Prostate gland (tissue), 2 donors: ENCODE data around the gene NOC2L. TPM values are rescaled to one million over a fixed set of nuclear protein-coding genes. Genes with fewer than 3 reads are reported as not detected.

ENCODE experiments used
- DNase-seq: peaks from one replicate; pipeline ENCODE4 v3.0.0-alpha.2; 2019; ENCODE audit warnings: low spot score
- H3K27ac ChIP-seq, 2 donors: fragments of 200-600 bp; sonication (generic); 2 replicates each; pipeline ENCODE4 v1.5.1; 2017 to 2019
- H3K27me3 ChIP-seq: fragments of 200-600 bp; sonication (generic); replicated peaks from 2 replicates; pipeline ENCODE4 v1.5.1; 2019; ENCODE audit not compliant: insufficient read depth
- H3K36me3 ChIP-seq, 2 donors: fragments of 200-600 bp; sonication (generic); 1 replicate in 1 of 2; 2 replicates in 1 of 2; pipeline versions ENCODE4 v1.5.1 to v1.8.1; 2017 to 2019
- H3K4me1 ChIP-seq: fragments of 200-600 bp; sonication (generic); replicated peaks from 2 replicates; pipeline ENCODE4 v1.5.1; 2019
- H3K4me3 ChIP-seq, 2 donors: fragments of 200-600 bp; sonication (generic); 2 replicates each; pipeline ENCODE4 v1.5.1; 2017 to 2019
- H3K9me3 ChIP-seq: fragments of 200-600 bp; sonication (generic); 2 replicates; pipeline ENCODE4 v1.5.1; 2017
- POLR2A ChIP-seq: fragments of 450-650 bp; IDR thresholded peaks from one replicate; pipeline ENCODE4 v1.6.1; 2016; ENCODE audit warnings: antibody characterized with exemption, mild to moderate bottlenecking
- POLR2AphosphoS5 ChIP-seq: sonication (generic); formaldehyde crosslinking; IDR thresholded peaks from one replicate; pipeline ENCODE4 v1.6.1; 2017; ENCODE audit warnings: antibody characterized with exemption
- WGBS: methylation state at CpG from one replicate; pipeline ENCODE4 v1.1.5; 2018; 5-methylcytosine and 5-hydroxymethylcytosine counted together
- intact Hi-C: fragments of 100-400 bp; cut with DNase I; formaldehyde crosslinking; loops from one replicate; pipeline ENCODE4 v1.14.2; 2022
- total RNA-seq, 2 donors: library from RNA; depleted of rRNA; stranded (reverse); fragments of >200 nt; gene quantifications; one replicate each; pipeline ENCODE4 v1.1.0, GENCODE V29; 2016
- TF ChIP-seq, protein P1 (sequence below), 4 experiments: fragments of 200-600 bp in 2 of 4; fragments of 450-650 bp in 2 of 4; sonication (generic) in 2 of 4; IDR thresholded peaks; 1 replicate in 3 of 4; 2 replicates in 1 of 4; pipeline ENCODE4 v1.5.1; 2016 to 2019; ENCODE audit warnings: antibody characterized with exemption in 4 of 4, mild to moderate bottlenecking in 2 of 4, moderate library complexity in 2 of 4

The NOC2L gene
- total RNA-seq, 2 donors from 2014 or later: 43.2 to 65.5 TPM

- WGBS: 89% methylated on average over 17 of the region's 17 CpGs
- DNase-seq: no peak
- TF ChIP-seq POLR2AphosphoS5 (no peak), POLR2A (no peak)
- TF ChIP-seq, protein P1, sequence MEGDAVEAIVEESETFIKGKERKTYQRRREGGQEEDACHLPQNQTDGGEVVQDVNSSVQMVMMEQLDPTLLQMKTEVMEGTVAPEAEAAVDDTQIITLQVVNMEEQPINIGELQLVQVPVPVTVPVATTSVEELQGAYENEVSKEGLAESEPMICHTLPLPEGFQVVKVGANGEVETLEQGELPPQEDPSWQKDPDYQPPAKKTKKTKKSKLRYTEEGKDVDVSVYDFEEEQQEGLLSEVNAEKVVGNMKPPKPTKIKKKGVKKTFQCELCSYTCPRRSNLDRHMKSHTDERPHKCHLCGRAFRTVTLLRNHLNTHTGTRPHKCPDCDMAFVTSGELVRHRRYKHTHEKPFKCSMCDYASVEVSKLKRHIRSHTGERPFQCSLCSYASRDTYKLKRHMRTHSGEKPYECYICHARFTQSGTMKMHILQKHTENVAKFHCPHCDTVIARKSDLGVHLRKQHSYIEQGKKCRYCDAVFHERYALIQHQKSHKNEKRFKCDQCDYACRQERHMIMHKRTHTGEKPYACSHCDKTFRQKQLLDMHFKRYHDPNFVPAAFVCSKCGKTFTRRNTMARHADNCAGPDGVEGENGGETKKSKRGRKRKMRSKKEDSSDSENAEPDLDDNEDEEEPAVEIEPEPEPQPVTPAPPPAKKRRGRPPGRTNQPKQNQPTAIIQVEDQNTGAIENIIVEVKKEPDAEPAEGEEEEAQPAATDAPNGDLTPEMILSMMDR (IDR thresholded peaks at IDR 0.05): no peak
- no peaks in the 10 kb centered on the region for H3K4me1 ChIP-seq
- no peak overlapping the region for H3K4me3 ChIP-seq
- intact Hi-C loops: loop anchor here (5.0 kb wide), 1 partner anchor 59 kb away; the partner anchor contains the start of gene PLEKHN1
- H3K27me3 ChIP-seq: peaks cover 12% of the 10 kb centered on the region
- H3K27ac ChIP-seq: no peak overlapping the region
- H3K36me3 ChIP-seq: no peaks in the 10 kb centered on the region
- H3K9me3 ChIP-seq: no peaks in the 10 kb centered on the region
These were observed 51.2 kb downstream of the NOC2L start for GRCh38 chr1:907611-908451.

GRCh38 chr1:906600-907420, 52.2 kb downstream of the NOC2L start:
- no peak overlapping the region for H3K4me3 ChIP-seq
- 63% methylated on average over 20 of the region's 20 CpGs for WGBS
- H3K36me3 ChIP-seq: no peaks in the 10 kb centered on the region
- H3K4me1 ChIP-seq: no peaks in the 10 kb centered on the region
- TF ChIP-seq, protein P1 (IDR thresholded peaks at IDR 0.05): no peak
- no peak for TF ChIP-seq POLR2AphosphoS5
- no peak for TF ChIP-seq POLR2A
- DNase-seq: peak; percentile 4
- peaks cover 12% of the 10 kb centered on the region for H3K27me3 ChIP-seq
- intact Hi-C loops: loop anchor here (5.0 kb wide), 1 partner anchor 60 kb away; the partner anchor contains the start of gene PLEKHN1
- H3K9me3 ChIP-seq: no peaks in the 10 kb centered on the region
- H3K27ac ChIP-seq: no peak overlapping the region

DNA sequence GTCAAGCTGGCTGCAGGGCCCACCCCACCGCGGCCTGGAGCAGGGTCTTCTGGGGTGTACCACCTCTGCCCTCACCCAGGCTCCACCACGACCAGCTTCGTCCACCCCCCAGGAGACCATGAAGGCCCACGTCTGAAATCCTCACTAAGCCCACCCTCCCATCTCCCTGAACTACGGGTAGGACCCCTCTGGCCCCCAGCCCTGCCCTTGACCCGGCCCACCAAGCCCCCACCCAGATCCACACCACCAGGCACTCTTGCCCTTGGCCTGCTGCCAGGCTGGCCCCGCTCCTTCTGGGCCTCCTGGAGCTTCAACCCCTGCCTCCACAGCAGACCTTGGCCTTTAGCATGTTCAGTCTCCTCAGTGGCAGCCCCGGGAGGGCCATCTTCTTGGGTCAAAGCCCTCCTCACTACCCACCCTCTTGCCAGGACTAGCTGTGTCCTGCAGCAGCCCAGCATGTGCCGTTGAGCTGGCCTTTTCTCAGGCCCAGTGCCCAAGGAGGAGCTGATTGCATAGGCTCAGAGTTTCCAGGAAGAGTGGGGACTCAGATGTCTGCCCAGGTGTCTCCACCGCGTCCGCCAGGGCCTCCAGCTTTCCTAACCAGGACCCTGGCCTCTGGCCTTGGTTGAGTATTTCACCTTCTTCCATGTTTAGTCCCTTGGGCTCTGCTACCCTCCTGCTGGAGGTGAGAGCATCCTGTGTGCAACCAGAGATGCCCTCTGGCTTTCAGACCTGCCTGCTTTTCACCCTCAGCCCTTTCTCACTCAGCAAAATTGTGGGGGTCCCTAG, 53.1 kb downstream of the NOC2L start:
- Histone ChIP-seq H3K9me3 (no peaks in the 10 kb centered on the region), H3K36me3 (no peaks in the 10 kb centered on the region), H3K4me1 (no peaks in the 10 kb centered on the region), H3K27ac (no peak overlapping the region), H3K27me3 (peaks cover 10% of the 10 kb centered on the region), H3K4me3 (no peak overlapping the region)
- TF ChIP-seq POLR2AphosphoS5 (no peak), POLR2A (no peak)
- TF ChIP-seq, protein P1 (IDR thresholded peaks at IDR 0.05): no peak
- intact Hi-C loops: loop anchor here (2.0 to 5.0 kb wide), 2 partner anchors 61 to 71 kb away; partner anchors contain the start of gene PLEKHN1
- 81% methylated on average over 13 of the region's 13 CpGs for WGBS
- peak; percentile 3 for DNase-seq

- DNase-seq: peak; percentile 17
- 10% methylated on average over 46 of the region's 49 CpGs for WGBS
- TF ChIP-seq POLR2AphosphoS5: no peak
- TF ChIP-seq, protein P1 (IDR thresholded peaks at IDR 0.05): no peak
- no peak for TF ChIP-seq POLR2A
- Histone ChIP-seq H3K4me3 (peak overlapping the region; percentile 39 to 41), H3K4me1 (no peaks in the 10 kb centered on the region), H3K9me3 (no peaks in the 10 kb centered on the region), H3K27ac (peak overlapping the region in 1 of 2 donors; percentile 41), H3K27me3 (peaks cover 5% of the 10 kb centered on the region), H3K36me3 (no peaks in the 10 kb centered on the region)
- intact Hi-C loops: loop anchor here (2.0 to 5.0 kb wide), 2 partner anchors 62 to 72 kb away; partner anchors contain the start of gene PLEKHN1
These were observed 53.8 kb downstream of the NOC2L start for GRCh38 chr1:905071-905749.
